ENCODE results near the gene HEXD.
"Not testable (repeated sequence)": the region's sequence is repeated elsewhere in the genome, so short reads cannot be mapped to it uniquely, and the experiment has no call there.

Gene HEXD

GRCh38 chr17:82418001-82418986 lies at the start of gene HEXD, which contains the start of gene OGFOD3:
Gene HEXD, plus strand, starts transcription at chr17:82418347. Its CDS starts 1,453 bp downstream, at chr17:82419800.
Gene OGFOD3, minus strand, starts transcription at chr17:82418586. Its CDS starts 101 bp downstream, at chr17:82418485.
- peak; percentile 82 to 89 for DNase-seq

- DNase-seq: no peak
These were observed 48.9 kb upstream of the HEXD start for GRCh38 chr17:82369211-82369610.

- DNase-seq: no peak
These were observed 47.4 kb upstream of the HEXD start for GRCh38 chr17:82370471-82371332.

GRCh38 chr17:82371333-82372248 lies 46.6 kb upstream of the HEXD start, which contains the start of gene UTS2R:
Gene UTS2R, plus strand, starts transcription at chr17:82371765. Its CDS starts 2,560 bp downstream, at chr17:82374325.
- no peak for DNase-seq

GRCh38 chr17:82372249-82373071 lies 45.7 kb upstream of the HEXD start:
- no peak for DNase-seq

GRCh38 chr17:82373072-82373452 lies 45.1 kb upstream of the HEXD start:
- DNase-seq: not testable (repeated sequence)

- no peak for DNase-seq
These were observed 44.2 kb upstream of the HEXD start for GRCh38 chr17:82373731-82374625.

GRCh38 chr17:82374626-82375331 lies 43.4 kb upstream of the HEXD start:
- DNase-seq: no peak

- no peak for DNase-seq
These were observed 42.6 kb upstream of the HEXD start for GRCh38 chr17:82375359-82376041.

- no peak for DNase-seq
These were observed 42.0 kb upstream of the HEXD start for GRCh38 chr17:82376042-82376730.

GRCh38 chr17:82377294-82377693 lies 40.9 kb upstream of the HEXD start:
- not testable (repeated sequence) for DNase-seq

- DNase-seq: no peak
These were observed 40.0 kb upstream of the HEXD start for GRCh38 chr17:82377924-82378740.

GRCh38 chr17:82378741-82379021 lies 39.5 kb upstream of the HEXD start:
- no peak for DNase-seq

- no peak for DNase-seq
These were observed 37.1 kb upstream of the HEXD start for GRCh38 chr17:82380860-82381702.

GRCh38 chr17:82381703-82382009 lies 36.5 kb upstream of the HEXD start:
- not testable (repeated sequence) for DNase-seq

GRCh38 chr17:82382220-82382932 lies 35.8 kb upstream of the HEXD start:
- not testable (repeated sequence) for DNase-seq
